Measurements from ENCODE around the gene CTTN. TPM values are rescaled to one million over a fixed set of nuclear protein-coding genes. Genes with fewer than 3 reads are reported as not detected.

The CTTN gene
- total and polyA plus RNA-seq, 9 of the 15 experiments (the other 6 are each of a cell fraction or from before 2014, with no cell fraction given), result 9.9 to 158 (median 99.7) TPM

DNA sequence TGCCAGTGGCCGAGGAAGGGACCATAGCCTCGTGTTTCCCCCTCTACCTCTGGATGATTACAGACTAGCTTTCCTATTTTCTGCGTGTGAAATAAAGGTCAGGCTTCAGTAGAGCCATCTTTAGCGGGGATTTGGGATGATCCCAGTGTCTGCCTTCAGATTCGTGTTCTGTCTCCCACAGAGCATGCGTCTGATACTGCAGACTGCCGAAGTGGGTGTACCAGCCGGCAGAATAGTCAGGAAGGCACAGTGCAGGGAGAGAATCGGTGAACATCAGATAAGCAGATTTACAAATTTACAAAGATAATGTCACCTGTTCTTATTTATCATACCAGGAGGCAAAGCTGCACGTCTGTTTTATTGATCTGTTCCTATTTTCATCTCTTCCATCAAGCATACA is 11.1 kb downstream of the CTTN start:
- H3K4me1 ChIP-seq (replicated peaks in 1 of 2; ENCODE audit: control insufficient read depth in 2 of 2, insufficient read depth in 2 of 2, low read length in 2 of 2), result no peaks in the 10 kb centered on the region
- peaks cover 4% of the 10 kb centered on the region for H3K9me1 ChIP-seq (ENCODE audit: control insufficient read depth, insufficient read depth, low read length)
- TF ChIP-seq KAT2B (IDR thresholded peaks at IDR 0.05; ENCODE audit: low read depth, low read length), result no peak
- 0 out of 2 replicates have a peak, but pooled peaks have one; percentile 9 for TF ChIP-seq SUPT5H (IDR thresholded peaks at IDR 0.05)
- TF ChIP-seq TCFL5 (CRISPR knock-in tag; conservative IDR thresholded peaks at IDR 0.05), result no peak
- intact Hi-C loops (cut with micrococcal nuclease), result no loop called here
- H2AFZ ChIP-seq (ENCODE audit: low read depth, low read length), result no peak overlapping the region
- ATAC-seq, result no peak
- no peak overlapping the region for H3K9ac ChIP-seq (ENCODE audit: insufficient read depth in 1 of 2, low read depth in 2 of 2, low read length in 2 of 2)
- WGBS (ENCODE audit: insufficient coverage, low coverage, missing lambda C conversion rate), result 85% methylated on average over 10 of the region's 10 CpGs
- ChIA-PET CTCF (ENCODE audit: low intra/inter-chr PET ratio) (interaction anchor here (0.7 kb wide), 1 partner anchor 33 kb away, joined by 3 read pairs; no protein-coding TSS in a partner anchor), POLR2A (interaction anchor here (1.0 to 3.8 kb wide), 4 partner anchors 8 to 14 kb away, joined by 3 to 17 read pairs (median 7); partner anchors contain the start of gene CTTN)
- H3K4me2 ChIP-seq (ENCODE audit: insufficient read depth, low read length), result no peak overlapping the region
- FAIRE-seq, result no peak
- peaks cover 95% of the 10 kb centered on the region for H3K36me3 ChIP-seq (ENCODE audit: control insufficient read depth, insufficient read depth, low read length)
- no peaks in the 10 kb centered on the region; the same call in 1 of the 2 replicates for H3K9me3 ChIP-seq (replicated peaks; ENCODE audit: control insufficient read depth, insufficient read depth, low read depth, low read length)
- H3K27me3 ChIP-seq (ENCODE audit: control insufficient read depth in 2 of 2, insufficient read depth in 2 of 2, low read length in 2 of 2), result no peaks in the 10 kb centered on the region
- no peak overlapping the region for H3K27ac ChIP-seq (ENCODE audit: extremely low read depth, low read depth, low read length)
- no TSS peak for BruUV-seq (replicated peaks)
- H3K4me3 ChIP-seq, result no peak overlapping the region
- in situ Hi-C loops (cut with MboI), result no loop called here
- H4K20me1 ChIP-seq (replicated peaks; ENCODE audit: control insufficient read depth, insufficient read depth, low read length), result no peaks in the 10 kb centered on the region
- DNase-seq (ENCODE audit: extremely low read depth in 1 of 4, low spot score in 3 of 4), result no peak
- H3K79me2 ChIP-seq (ENCODE audit: control insufficient read depth, insufficient read depth, low read length), result peaks cover 6% of the 10 kb centered on the region; the same call in 1 of the 3 replicates

- ChIA-PET POLR2A (interaction anchor here (1.0 to 3.8 kb wide), 4 partner anchors 8 to 15 kb away, joined by 3 to 17 read pairs (median 7); partner anchors contain the start of gene CTTN), CTCF (ENCODE audit: low intra/inter-chr PET ratio) (interaction anchor here (0.7 kb wide), 1 partner anchor 33 kb away, joined by 3 read pairs; no protein-coding TSS in a partner anchor)
- no peak overlapping the region for H2AFZ ChIP-seq (ENCODE audit: low read depth, low read length)
- in situ Hi-C loops (cut with MboI), result no loop called here
- peaks cover 4% of the 10 kb centered on the region for H3K9me1 ChIP-seq (ENCODE audit: control insufficient read depth, insufficient read depth, low read length)
- intact Hi-C loops (cut with micrococcal nuclease), result no loop called here
- FAIRE-seq, result no peak
- no peaks in the 10 kb centered on the region; the same call in 1 of the 2 replicates for H3K9me3 ChIP-seq (replicated peaks; ENCODE audit: control insufficient read depth, insufficient read depth, low read depth, low read length)
- no peaks in the 10 kb centered on the region for H4K20me1 ChIP-seq (replicated peaks; ENCODE audit: control insufficient read depth, insufficient read depth, low read length)
- H3K27me3 ChIP-seq (ENCODE audit: control insufficient read depth in 2 of 2, insufficient read depth in 2 of 2, low read length in 2 of 2), result no peaks in the 10 kb centered on the region
- no peak overlapping the region for H3K27ac ChIP-seq (ENCODE audit: extremely low read depth, low read depth, low read length)
- no TSS peak for BruUV-seq (replicated peaks)
- no peak for DNase-seq (ENCODE audit: extremely low read depth in 1 of 4, low spot score in 3 of 4)
- no peaks in the 10 kb centered on the region for H3K4me1 ChIP-seq (replicated peaks in 1 of 2; ENCODE audit: control insufficient read depth in 2 of 2, insufficient read depth in 2 of 2, low read length in 2 of 2)
- ATAC-seq, result no peak
- H3K4me3 ChIP-seq, result no peak overlapping the region
- 94% methylated on average over 6 of the region's 7 CpGs for WGBS (ENCODE audit: insufficient coverage, low coverage, missing lambda C conversion rate)
- no peak overlapping the region for H3K9ac ChIP-seq (ENCODE audit: insufficient read depth in 1 of 2, low read depth in 2 of 2, low read length in 2 of 2)
- H3K36me3 ChIP-seq (ENCODE audit: control insufficient read depth, insufficient read depth, low read length), result peaks cover 96% of the 10 kb centered on the region
- H3K79me2 ChIP-seq (ENCODE audit: control insufficient read depth, insufficient read depth, low read length), result peaks cover 5% of the 10 kb centered on the region; the same call in 1 of the 3 replicates
- TF ChIP-seq PTBP1 (IDR thresholded peaks at IDR 0.05; ENCODE audit: low read depth, low read length) (no peak), JUND (IDR thresholded peaks at IDR 0.05; ENCODE audit: borderline replicate concordance, low read depth, low read length) (no peak), JUND (tag; IDR thresholded peaks at IDR 0.05; ENCODE audit: borderline replicate concordance, low read depth, low read length) (no peak), RFX7 (CRISPR knock-in tag; IDR thresholded peaks at IDR 0.05) (no peak), NBN (IDR thresholded peaks at IDR 0.05; ENCODE audit: low read depth) (no peak), ZNF316 (IDR thresholded peaks at IDR 0.05) (peak; percentile 25; the same call in 1 of the 2 replicates), STAT5B (CRISPR knock-in tag; IDR thresholded peaks at IDR 0.05) (no peak), RBM39 (optimal IDR thresholded peaks at IDR 0.05; ENCODE audit: low read depth, low read length) (no peak)
- TF ChIP-seq, protein P1, sequence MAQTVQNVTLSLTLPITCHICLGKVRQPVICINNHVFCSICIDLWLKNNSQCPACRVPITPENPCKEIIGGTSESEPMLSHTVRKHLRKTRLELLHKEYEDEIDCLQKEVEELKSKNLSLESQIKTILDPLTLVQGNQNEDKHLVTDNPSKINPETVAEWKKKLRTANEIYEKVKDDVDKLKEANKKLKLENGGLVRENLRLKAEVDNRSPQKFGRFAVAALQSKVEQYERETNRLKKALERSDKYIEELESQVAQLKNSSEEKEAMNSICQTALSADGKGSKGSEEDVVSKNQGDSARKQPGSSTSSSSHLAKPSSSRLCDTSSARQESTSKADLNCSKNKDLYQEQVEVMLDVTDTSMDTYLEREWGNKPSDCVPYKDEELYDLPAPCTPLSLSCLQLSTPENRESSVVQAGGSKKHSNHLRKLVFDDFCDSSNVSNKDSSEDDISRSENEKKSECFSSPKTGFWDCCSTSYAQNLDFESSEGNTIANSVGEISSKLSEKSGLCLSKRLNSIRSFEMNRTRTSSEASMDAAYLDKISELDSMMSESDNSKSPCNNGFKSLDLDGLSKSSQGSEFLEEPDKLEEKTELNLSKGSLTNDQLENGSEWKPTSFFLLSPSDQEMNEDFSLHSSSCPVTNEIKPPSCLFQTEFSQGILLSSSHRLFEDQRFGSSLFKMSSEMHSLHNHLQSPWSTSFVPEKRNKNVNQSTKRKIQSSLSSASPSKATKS (CRISPR knock-in tag; IDR thresholded peaks at IDR 0.05), result no peak
- H3K4me2 ChIP-seq (ENCODE audit: insufficient read depth, low read length), result no peak overlapping the region
Measured at GRCh38 chr11:70409871-70410270, 11.5 kb downstream of the CTTN start.

Data from K562 (cell line).